Mesodermal cell (in vitro differentiated cells): Measurements from ENCODE around the gene STX11.

Experiments
- H3K27ac ChIP-seq: 2 replicates; pipeline ENCODE4 v1.7.0; 2013; ENCODE audit warnings: mild to moderate bottlenecking, low read depth, low read length, moderate library complexity; ENCODE audit not compliant: severe bottlenecking
- H3K36me3 ChIP-seq: 2 replicates; pipeline ENCODE4 v1.7.1; 2013; ENCODE audit warnings: mild to moderate bottlenecking, low read length, moderate library complexity; ENCODE audit not compliant: control insufficient read depth, insufficient read depth
- H3K4me1 ChIP-seq: one replicate; pipeline ENCODE4 v1.7.1; 2013; ENCODE audit warnings: mild to moderate bottlenecking, low read length; ENCODE audit not compliant: insufficient read depth, control insufficient read depth, poor library complexity, severe bottlenecking
- H3K4me3 ChIP-seq: 2 replicates; pipeline ENCODE4 v1.7.0; 2013; ENCODE audit warnings: low read length, control low read depth, mild to moderate bottlenecking; ENCODE audit not compliant: insufficient read depth, poor library complexity, severe bottlenecking; ENCODE audit errors: extremely low read depth
- H3K9me3 ChIP-seq: 2 replicates; pipeline ENCODE4 v1.7.1; 2013; ENCODE audit warnings: mild to moderate bottlenecking, low read length, moderate library complexity; ENCODE audit not compliant: control insufficient read depth
- WGBS, 2 experiments: methylation state at CpG; one replicate each; pipeline ENCODE4 v1.1.5; 2013; ENCODE audit warnings: missing lambda C conversion rate in 2 of 2; ENCODE audit not compliant: insufficient coverage in 2 of 2; 5-methylcytosine and 5-hydroxymethylcytosine counted together

STX11 gene

DNA sequence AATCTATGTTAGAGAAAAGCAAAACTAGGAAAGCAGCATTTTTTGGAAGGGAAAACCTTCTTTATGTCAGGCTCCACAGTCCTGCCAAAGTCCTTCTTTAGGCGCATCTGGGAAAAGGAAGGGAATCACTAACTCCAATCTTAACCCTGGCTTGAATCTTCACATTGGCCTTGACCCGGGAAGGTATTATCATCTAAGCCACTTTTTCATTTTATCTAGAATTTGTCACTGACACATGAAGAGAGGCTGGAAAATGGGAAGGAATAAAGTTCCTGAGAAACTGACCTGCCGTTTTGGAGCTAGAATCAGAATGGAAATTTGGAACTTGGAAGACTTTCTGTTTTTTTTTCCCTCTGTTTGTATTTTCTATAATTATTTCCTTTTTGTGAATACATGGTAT, 81.4 kb downstream of the STX11 start:
- Histone ChIP-seq H3K36me3 (no peaks in the 10 kb centered on the region), H3K9me3 (no peaks in the 10 kb centered on the region), H3K4me3 (no peak overlapping the region), H3K27ac (no peak overlapping the region), H3K4me1 (peaks cover 3% of the 10 kb centered on the region)
- 100% methylated on average over 1 of the region's 3 CpGs for WGBS, 2 experiments

DNA sequence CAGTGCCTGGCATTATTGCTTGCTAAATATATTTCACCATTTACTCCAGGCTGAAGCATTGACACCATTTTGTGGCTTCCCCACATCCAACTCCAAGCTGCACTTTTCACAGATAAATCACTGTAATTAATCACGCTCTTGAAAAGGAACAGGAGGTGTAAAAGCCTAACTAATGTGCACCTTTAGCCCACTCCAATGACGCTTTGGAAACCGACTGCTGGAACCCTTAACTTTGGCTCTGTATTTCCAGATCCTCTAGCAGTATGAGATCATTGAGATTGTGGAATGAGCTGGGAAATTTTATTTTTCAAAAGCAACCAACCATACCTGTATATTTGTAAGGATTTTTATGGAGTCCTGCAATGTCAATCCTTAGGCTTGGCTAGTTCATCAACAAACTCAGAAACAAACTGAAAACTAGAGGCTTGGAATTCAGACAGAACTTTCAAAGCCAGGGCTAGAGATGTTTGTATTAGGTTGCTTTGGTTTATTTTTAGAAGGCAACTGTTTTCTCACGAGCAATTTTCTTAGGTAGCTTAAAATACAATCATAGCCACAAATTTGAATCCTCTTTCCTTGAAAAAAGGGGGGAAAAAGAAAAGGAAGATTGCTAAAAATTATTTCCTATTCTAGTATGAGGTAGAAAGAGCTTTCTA, 82.0 kb downstream of the STX11 start:
- Histone ChIP-seq H3K27ac (no peak overlapping the region), H3K9me3 (no peaks in the 10 kb centered on the region), H3K4me3 (no peak overlapping the region), H3K36me3 (no peaks in the 10 kb centered on the region), H3K4me1 (peaks cover 3% of the 10 kb centered on the region)
- 84% methylated on average over 3 of the region's 4 CpGs; no CpG with 5 or more reads in 1 of the 2 experiments for WGBS, 2 experiments

DNA sequence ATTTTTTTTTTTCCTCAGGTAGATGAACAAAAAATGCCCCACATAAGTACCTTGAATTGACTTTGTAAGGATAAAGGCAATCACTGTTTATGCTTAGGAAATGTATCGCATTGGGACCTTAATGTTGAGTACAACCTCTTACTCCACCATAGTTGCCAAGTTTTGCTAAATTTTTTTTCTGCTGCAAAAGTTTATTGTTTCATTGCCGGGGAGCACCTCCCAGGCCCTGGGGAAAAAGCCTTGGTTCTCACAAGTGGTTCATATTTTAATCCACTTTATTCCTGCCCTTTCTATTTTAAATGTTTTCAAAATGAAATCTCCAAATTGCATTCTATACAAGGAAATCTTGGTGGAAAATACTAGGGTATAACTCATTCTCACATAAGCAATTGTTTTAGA, 82.5 kb downstream of the STX11 start:
- H3K4me3 ChIP-seq, result no peak overlapping the region
- H3K4me1 ChIP-seq, result peaks cover 3% of the 10 kb centered on the region
- H3K36me3 ChIP-seq, result no peaks in the 10 kb centered on the region
- H3K27ac ChIP-seq, result no peak overlapping the region
- H3K9me3 ChIP-seq, result no peaks in the 10 kb centered on the region
- 100% methylated on average over 1 of the region's 2 CpGs; no CpG with 5 or more reads in 1 of the 2 experiments for WGBS, 2 experiments

- Histone ChIP-seq H3K9me3 (no peaks in the 10 kb centered on the region), H3K4me3 (no peak overlapping the region), H3K4me1 (peaks cover 3% of the 10 kb centered on the region), H3K36me3 (no peaks in the 10 kb centered on the region), H3K27ac (no peak overlapping the region)
- whole genome bisulfite sequencing, 2 experiments, result 84 to 100% methylated on average over 1 to 3 of the region's 3 CpGs
These were observed 84.1 kb downstream of the STX11 start for GRCh38 chr6:144234399-144234798.

GRCh38 chr6:144234935-144235334, 84.6 kb downstream of the STX11 start:
- Histone ChIP-seq H3K36me3 (no peaks in the 10 kb centered on the region), H3K4me1 (peaks cover 3% of the 10 kb centered on the region), H3K9me3 (no peaks in the 10 kb centered on the region), H3K4me3 (no peak overlapping the region), H3K27ac (no peak overlapping the region)
- 92 to 100% methylated on average over 4 of the region's 4 CpGs for WGBS, 2 experiments
